ENCODE results near the gene STEAP4.
"Not testable (repeated sequence)": the region's sequence is repeated elsewhere in the genome, so short reads cannot be mapped to it uniquely, and the experiment has no call there.

Gene STEAP4

GRCh38 chr7:88264987-88265386, 41.7 kb downstream of the STEAP4 start:
- not testable (repeated sequence) for DNase-seq

GRCh38 chr7:88262562-88262961, 44.1 kb downstream of the STEAP4 start:
- DNase-seq, result no peak

GRCh38 chr7:88260719-88261118, 46.0 kb downstream of the STEAP4 start:
- no peak for DNase-seq

DNA sequence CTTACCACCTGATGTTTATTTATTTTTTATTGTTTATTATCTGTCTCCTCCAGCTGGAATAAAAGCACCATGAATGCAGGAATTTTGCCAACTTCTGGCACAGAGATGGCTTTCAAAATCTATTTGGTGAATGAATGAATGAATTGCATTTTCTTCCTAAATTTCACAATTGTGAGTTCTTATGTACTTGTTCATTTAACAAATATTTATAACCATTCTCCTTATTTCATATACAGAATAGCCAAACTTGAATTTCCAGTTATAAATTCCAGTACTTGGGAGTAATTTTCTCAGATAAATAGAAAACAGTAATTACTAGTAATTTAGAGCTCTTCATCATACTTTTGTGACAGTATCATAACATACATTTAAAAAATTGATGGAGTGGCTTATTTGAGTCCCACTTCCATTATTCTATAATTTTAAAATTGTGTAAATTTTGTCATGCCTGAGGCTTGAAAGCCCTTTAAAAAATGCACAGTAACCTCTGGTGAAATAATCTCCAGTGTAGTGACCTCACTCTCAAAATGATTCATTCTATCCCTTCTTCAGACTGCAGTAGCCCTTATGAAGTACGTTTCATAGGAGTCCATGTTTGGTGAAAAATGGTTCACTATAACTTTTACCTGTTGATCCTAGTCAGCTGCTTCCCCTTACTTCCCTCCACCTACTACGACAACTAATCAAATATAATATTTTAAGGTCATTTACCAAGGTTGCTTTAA, 46.9 kb downstream of the STEAP4 start:
- DNase-seq, result no peak

DNA sequence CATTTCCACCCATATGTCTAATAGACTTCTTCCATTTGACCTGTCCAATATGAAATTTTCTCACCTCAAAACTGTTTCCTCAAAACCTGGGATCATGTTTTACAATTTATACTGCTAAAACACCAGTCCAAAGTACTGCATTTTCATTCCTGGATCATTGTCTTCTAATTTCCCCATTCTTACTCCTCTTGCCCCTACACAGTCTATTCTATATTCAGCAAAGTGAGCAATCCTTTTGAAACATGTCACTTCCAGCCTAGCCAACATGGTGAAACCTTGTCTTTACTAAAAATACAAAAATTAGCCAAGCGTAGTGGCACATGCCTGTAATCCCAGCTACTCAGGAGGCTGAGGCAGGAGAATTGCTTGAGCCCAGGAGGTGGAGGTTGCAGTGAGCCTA, 48.4 kb downstream of the STEAP4 start:
- not testable (repeated sequence) for DNase-seq

DNA sequence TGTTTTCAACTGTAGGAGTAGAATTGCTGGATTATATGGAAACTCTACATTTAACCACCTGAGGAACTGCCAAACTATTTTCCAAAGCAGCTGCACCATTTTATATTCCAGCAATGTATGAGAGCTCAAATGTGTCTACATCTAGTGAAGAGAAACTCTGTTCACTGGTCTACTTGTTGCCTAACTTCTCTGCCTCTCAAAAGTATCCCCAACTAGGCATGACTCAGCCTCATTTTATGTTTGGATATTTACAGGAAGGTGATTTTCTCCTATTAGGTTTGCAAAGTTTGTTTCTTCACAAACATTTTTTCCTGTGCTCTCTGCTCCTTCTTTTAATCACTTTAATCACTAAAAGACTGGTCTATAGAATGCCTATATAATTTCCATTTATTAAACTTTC, 49.8 kb downstream of the STEAP4 start:
- no peak for DNase-seq

DNA sequence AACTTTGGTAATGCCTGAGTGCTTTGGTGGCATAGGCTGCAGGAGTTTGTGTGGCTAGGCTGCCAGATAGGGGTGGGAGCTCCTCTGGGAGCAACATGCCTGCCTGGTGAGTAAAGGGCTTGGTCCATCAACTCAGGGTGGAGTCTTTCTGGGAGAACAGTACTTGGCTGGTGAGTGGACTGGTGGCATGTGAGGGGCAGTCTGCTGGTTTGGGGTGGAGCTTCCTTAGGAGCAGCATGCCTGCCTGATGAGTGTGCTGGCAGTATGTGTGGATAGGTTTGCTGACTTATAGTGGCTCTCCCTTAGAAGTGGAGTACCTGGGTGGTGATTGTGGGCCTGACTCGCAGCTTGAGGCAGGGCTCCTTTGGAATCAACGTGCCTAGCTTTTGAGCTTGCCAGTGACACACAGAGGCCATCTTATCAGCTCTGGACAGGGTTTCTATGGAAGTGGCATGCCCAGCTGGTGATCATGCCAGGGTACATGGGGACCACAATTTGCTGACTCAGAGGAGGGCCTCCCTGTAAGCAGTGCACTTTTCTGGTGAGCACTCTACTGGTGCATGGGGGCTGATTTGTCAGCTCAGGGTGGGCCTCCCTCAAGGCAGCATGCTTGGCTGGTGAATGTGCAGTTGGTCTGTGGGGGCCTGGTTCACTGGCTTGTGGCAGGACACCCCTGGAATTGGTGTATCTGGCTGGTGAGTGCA, 51.8 kb downstream of the STEAP4 start:
- DNase-seq, result no peak

GRCh38 chr7:88253640-88254039, 53.1 kb downstream of the STEAP4 start:
- no peak for DNase-seq

GRCh38 chr7:88244258-88244657, 62.4 kb downstream of the STEAP4 start:
- no peak for DNase-seq

DNA sequence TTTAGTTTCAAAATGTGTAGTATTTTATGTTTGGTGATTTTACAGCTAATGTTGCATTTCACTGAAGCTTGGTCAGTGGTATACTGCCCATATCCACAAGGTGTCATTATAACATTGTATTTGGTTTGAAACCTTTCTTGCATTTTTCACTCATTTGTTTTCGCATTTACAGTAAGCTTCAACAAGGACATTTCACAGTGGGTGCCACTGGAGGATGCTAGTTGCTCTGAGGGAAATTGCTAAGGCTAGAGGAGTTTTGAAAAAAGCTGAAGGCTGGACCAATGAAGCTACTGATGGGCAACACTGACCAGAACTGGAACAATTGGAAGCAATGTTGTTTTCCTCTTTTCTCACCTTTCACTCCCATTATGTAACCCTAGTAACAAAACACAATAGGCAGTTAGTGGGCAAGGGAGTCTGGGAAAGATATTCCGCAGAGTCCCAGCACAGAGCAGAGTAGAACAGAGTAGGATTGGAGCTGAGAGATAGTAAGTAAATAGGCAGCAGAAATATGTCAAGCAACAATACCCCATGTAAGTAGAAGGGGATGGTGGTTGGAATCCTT, 63.3 kb downstream of the STEAP4 start:
- no peak for DNase-seq

DNA sequence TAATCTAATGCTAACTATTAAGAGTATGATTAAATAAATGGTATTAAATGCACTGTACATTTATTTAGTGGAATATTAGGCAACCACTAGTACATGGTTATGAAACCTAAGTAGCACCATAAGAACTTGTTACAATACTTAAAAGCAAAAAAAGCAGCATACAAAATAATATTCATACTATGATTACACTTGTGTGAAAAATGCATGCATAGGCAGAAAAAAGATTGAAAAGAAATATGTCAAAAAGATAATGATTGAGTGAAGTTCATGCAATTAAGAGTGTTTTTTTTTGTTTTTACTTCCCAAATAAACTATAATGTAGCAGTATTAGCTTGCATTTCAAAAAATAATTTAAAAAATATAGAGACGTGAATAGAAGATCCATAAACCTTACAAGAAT, 66.8 kb downstream of the STEAP4 start:
- no peak for DNase-seq

- no peak for DNase-seq
Measured at GRCh38 chr7:88233828-88234227, 72.9 kb downstream of the STEAP4 start.

DNA sequence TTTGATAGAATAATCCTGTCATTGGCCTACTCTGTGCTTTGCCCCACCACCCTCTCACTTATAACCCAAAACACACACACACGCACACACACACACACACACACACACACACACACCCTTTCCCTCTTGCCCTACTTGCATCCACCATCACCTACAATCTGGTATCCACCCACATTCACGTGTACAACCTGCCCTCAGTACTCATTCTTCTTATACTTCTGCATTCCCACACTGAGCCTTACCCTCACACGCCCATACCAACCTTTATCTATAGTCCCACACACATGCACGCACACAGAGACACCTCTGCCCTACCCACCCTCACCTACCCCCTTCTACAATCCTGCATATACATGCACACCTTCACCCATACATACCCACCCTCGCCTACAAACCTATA, 76.0 kb downstream of the STEAP4 start:
- no peak for DNase-seq

DNA sequence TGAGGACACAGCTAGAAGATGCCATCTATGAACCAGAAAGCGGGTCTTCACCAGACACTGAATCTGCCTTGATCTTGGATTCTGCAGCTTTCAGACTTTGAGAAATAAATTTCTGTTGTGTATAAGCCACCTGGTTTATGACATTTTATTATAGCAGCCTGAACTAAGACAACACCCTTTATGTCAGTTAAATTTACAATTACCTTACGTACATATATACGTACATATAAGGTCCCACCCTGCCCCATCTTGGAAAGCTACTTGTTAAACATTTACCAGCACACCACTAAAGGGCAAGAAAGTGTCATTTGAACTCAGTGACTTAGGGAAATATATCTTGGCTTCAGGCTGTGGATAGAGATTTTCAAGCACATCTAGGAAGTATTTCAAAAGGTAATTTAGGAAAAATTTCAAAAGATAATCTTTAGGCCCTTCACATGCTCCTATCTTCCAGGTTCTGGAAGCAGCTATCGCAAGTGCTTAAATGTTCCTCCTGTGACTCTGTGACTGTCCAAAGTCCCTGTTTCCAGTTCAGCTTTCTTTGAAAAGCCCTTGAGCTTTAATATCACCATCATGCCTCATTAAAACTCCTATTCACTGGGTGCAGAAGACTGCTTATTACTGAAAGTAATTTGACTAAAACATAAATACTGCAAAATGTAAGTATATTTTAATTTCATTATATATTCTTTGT, 77.2 kb downstream of the STEAP4 start:
- no peak for DNase-seq

GRCh38 chr7:88226886-88227516, 79.7 kb downstream of the STEAP4 start:
- no peak for DNase-seq

DNA sequence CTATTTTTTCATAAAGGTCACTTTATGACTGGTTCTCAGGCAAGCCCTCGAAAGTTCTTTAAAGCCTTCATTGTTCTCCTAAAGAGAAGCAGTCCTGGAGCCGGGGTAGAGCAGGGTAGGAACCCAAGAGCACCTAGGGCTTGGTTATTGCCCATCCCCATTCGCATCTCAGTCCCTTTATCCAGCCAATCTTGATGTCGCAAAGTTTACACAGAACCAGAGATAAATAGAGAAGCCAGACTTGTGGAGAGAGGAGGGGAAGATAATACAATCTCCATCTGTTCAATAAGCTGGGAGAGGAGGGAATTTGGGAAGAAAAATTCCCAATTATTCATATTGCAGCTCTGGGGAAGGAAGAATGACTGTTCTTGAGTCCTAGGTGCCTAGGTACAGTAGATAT, 80.5 kb downstream of the STEAP4 start:
- DNase-seq, result no peak

DNA sequence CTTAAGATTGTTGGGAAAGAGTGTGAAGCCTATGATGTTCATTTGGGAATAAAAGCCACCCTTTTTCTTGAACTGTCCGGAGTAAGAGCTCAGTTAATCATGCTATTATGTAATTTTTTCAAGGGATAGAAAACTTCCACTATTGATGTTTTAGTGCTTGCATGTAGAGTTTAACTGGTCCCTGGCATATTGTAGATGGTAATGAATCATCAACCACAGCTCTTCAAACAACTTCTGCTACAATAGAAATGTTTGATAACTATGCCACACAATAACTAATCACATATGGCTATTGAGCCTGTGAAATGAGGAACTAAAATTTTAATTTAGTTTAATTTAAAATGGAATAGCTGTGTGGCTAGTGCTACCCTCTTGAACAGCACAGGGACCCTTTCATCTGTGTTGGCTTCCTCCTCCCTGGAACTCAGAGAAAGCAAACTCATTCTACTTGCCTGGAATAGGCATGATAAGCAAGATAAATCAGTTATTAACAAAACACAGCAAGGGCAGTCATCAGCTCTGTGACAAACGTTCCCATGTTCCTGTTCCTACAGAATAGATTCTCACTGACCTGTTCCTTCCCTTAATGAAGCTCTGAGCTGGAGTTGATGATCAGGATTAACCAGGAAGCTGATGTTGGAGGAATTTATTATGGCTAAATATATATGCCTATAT, 82.0 kb downstream of the STEAP4 start:
- DNase-seq, result no peak

DNA sequence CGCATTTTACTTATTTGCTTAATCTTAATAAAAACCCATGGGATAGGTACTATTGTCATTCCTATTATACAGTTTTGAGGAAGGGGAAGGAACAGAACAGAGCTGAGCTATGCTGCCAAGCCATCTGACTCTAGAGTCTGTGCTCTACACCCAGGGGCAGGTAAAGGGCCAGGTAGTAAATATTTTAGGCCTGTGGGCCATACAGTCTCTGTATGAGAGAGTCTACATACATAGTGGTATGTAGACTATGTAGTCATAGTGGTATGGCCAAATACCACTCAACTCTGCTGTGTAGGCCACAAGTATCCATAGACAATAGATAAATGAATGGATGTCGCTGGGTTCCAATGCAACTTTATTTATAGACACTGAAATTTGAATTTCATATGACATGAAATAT, 83.4 kb downstream of the STEAP4 start:
- DNase-seq, result no peak
